Measurements from ENCODE around the gene MRGPRX2.

DNA sequence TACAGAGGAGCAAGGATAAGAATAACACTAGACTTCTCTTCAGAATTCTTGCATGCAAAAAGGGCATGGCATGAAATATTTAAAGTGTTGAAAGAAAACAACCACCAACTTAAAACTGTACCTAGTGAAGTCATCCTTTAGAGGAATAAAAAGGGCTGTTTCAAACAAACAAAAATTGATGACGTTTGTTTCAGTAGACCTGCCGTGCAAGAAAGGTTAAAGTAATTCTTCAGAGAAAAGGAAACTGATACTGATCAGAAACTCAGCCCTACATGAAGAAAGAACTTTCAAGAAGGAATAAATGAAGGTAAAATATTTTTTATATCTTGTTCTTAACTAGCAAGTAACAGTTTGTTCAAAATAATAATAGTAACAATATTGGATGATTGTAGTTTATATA is 27.5 kb downstream of the MRGPRX2 start:
- TF ChIP-seq JUND (CRISPR knock-in tag; IDR thresholded peaks at IDR 0.05), result no peak
- TF ChIP-seq NFIC (IDR thresholded peaks at IDR 0.05; ENCODE audit: low read length), result no peak
- TF ChIP-seq, protein P1, sequence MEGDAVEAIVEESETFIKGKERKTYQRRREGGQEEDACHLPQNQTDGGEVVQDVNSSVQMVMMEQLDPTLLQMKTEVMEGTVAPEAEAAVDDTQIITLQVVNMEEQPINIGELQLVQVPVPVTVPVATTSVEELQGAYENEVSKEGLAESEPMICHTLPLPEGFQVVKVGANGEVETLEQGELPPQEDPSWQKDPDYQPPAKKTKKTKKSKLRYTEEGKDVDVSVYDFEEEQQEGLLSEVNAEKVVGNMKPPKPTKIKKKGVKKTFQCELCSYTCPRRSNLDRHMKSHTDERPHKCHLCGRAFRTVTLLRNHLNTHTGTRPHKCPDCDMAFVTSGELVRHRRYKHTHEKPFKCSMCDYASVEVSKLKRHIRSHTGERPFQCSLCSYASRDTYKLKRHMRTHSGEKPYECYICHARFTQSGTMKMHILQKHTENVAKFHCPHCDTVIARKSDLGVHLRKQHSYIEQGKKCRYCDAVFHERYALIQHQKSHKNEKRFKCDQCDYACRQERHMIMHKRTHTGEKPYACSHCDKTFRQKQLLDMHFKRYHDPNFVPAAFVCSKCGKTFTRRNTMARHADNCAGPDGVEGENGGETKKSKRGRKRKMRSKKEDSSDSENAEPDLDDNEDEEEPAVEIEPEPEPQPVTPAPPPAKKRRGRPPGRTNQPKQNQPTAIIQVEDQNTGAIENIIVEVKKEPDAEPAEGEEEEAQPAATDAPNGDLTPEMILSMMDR (CRISPR knock-in tag; IDR thresholded peaks at IDR 0.05), result no peak
- TF ChIP-seq ZNF557 (CRISPR knock-in tag; IDR thresholded peaks at IDR 0.05), result no peak
- no peak for TF ChIP-seq MAX (IDR thresholded peaks at IDR 0.05)
- TF ChIP-seq DNMT3B (CRISPR knock-in tag; conservative IDR thresholded peaks at IDR 0.05), result no peak
- no peak for TF ChIP-seq CEBPG (CRISPR knock-in tag; IDR thresholded peaks at IDR 0.05)
- TF ChIP-seq ZNF782 (CRISPR knock-in tag; IDR thresholded peaks at IDR 0.05; ENCODE audit: borderline replicate concordance), result no peak
- no peak for TF ChIP-seq MAZ (IDR thresholded peaks at IDR 0.05; ENCODE audit: borderline replicate concordance, low read depth, low read length)
- TF ChIP-seq MAZ (CRISPR knock-in tag; IDR thresholded peaks at IDR 0.05; ENCODE audit: low read depth), result no peak
- TF ChIP-seq REST (IDR thresholded peaks at IDR 0.05; ENCODE audit: borderline replicate concordance in 1 of 2, low read depth in 1 of 2, low read length in 2 of 2), result no peak
- TF ChIP-seq CEBPB (IDR thresholded peaks at IDR 0.05; ENCODE audit: borderline replicate concordance, low read depth, low read length), result no peak
- TF ChIP-seq JUN (CRISPR knock-in tag; IDR thresholded peaks at IDR 0.05), result no peak
- no peak for TF ChIP-seq CHD2 (IDR thresholded peaks at IDR 0.05; ENCODE audit: low read depth, low read length)
- TF ChIP-seq, protein P2, sequence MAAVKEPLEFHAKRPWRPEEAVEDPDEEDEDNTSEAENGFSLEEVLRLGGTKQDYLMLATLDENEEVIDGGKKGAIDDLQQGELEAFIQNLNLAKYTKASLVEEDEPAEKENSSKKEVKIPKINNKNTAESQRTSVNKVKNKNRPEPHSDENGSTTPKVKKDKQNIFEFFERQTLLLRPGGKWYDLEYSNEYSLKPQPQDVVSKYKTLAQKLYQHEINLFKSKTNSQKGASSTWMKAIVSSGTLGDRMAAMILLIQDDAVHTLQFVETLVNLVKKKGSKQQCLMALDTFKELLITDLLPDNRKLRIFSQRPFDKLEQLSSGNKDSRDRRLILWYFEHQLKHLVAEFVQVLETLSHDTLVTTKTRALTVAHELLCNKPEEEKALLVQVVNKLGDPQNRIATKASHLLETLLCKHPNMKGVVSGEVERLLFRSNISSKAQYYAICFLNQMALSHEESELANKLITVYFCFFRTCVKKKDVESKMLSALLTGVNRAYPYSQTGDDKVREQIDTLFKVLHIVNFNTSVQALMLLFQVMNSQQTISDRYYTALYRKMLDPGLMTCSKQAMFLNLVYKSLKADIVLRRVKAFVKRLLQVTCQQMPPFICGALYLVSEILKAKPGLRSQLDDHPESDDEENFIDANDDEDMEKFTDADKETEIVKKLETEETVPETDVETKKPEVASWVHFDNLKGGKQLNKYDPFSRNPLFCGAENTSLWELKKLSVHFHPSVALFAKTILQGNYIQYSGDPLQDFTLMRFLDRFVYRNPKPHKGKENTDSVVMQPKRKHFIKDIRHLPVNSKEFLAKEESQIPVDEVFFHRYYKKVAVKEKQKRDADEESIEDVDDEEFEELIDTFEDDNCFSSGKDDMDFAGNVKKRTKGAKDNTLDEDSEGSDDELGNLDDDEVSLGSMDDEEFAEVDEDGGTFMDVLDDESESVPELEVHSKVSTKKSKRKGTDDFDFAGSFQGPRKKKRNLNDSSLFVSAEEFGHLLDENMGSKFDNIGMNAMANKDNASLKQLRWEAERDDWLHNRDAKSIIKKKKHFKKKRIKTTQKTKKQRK (IDR thresholded peaks at IDR 0.05; ENCODE audit: low read length), result no peak
